B cell (primary cell): ENCODE measurements around the gene L3MBTL4.

Source experiments
- CTCF ChIP-seq: fragments of 200-600 bp; IDR thresholded peaks from one replicate; pipeline ENCODE4 v1.8.0; 2022; ENCODE audit warnings: antibody characterized with exemption, mild to moderate bottlenecking
- EZH2 ChIP-seq: IDR thresholded peaks from 2 replicates; pipeline ENCODE4 v1.6.1; 2012; ENCODE audit warnings: borderline replicate concordance, low read depth, mild to moderate bottlenecking, moderate library complexity, low read length; ENCODE audit not compliant: insufficient read depth, poor library complexity, severe bottlenecking

- TF ChIP-seq CTCF = no peak
- no peak for TF ChIP-seq EZH2
Measured at GRCh38 chr18:6205706-6206105, 209.0 kb downstream of the L3MBTL4 start.
